Progenitor cell of endocrine pancreas (in vitro differentiated cells): ENCODE results near the gene PCK2. TPM values are rescaled to one million over a fixed set of nuclear protein-coding genes. Genes with fewer than 3 reads are reported as not detected.

Experiments used
- DNase-seq: peaks from one replicate; pipeline ENCODE4 v3.0.0; 2021; ENCODE audit warnings: low spot score; ENCODE audit not compliant: unreplicated experiment
- H3K27ac Mint-ChIP-seq: 2 replicates; pipeline ENCODE4 v1.8.0; 2021; ENCODE audit warnings: mild to moderate bottlenecking, moderate library complexity, mixed read lengths
- H3K27me3 Mint-ChIP-seq: 2 replicates; pipeline ENCODE4 v1.8.0; 2021; ENCODE audit warnings: mixed read lengths
- H3K36me3 Mint-ChIP-seq: 2 replicates; pipeline ENCODE4 v1.8.0; 2022; ENCODE audit warnings: mixed read lengths; ENCODE audit not compliant: insufficient read depth
- H3K4me1 Mint-ChIP-seq: 2 replicates; pipeline ENCODE4 v1.8.0; 2021; ENCODE audit warnings: low read depth, mixed read lengths
- H3K4me3 Mint-ChIP-seq: 2 replicates; pipeline ENCODE4 v1.8.0; 2021; ENCODE audit warnings: low read depth, mild to moderate bottlenecking, moderate library complexity, mixed read lengths
- H3K9me3 Mint-ChIP-seq: 2 replicates; pipeline ENCODE4 v1.8.0; 2021; ENCODE audit warnings: low read depth, mixed read lengths
- microRNA-seq: library from miRNA; unstranded; fragments of <30 nt; microRNA quantifications from one replicate; pipeline ENCODE4 v1.1.0, GENCODE V29; 2020; ENCODE audit warnings: borderline number of aligned reads; ENCODE audit not compliant: unreplicated experiment
- total RNA-seq: library from RNA; stranded (reverse); gene quantifications from 2 replicates; pipeline ENCODE4 v1.2.1, GENCODE V29; 2021
- TF ChIP-seq, protein P1 (sequence below): fragments of 200-600 bp; sonication (generic); IDR thresholded peaks from one replicate; pipeline ENCODE4 v1.5.0; 2021; ENCODE audit warnings: antibody characterized with exemption, mild to moderate bottlenecking; ENCODE audit not compliant: unreplicated experiment

The PCK2 gene
- total RNA-seq, 1 donor from 2014 or later: 29.7 TPM

DNA sequence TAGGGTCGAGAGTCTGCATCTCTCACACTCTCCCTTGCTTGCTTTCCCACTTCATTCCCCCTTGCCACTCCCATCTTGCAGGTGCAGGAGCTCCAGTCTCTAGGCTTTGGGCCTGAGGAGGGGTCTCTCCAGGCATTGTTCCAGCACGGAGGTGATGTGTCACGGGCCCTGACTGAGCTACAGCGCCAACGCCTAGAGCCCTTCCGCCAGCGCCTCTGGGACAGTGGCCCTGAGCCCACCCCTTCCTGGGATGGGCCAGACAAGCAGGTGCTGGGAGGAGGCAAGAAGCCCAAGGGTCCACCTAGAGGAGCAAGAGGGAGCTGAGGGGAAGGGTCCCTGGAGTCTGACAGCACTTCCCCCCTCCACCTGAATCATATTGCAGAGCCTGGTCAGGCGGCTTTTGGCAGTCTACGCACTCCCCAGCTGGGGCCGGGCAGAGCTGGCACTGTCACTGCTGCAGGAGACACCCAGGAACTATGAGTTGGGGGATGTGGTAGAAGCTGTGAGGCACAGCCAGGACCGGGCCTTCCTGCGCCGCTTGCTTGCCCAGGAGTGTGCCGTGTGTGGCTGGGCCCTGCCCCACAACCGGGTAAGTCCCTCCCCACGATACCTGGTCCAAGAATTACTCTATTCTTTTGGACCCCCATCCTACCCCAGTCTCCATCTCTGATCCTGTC, 57.4 kb downstream of the PCK2 start:
- Mint-ChIP-seq H3K4me3 (no peak overlapping the region), H3K9me3 (no peaks in the 10 kb centered on the region), H3K36me3 (peaks cover 15% of the 10 kb centered on the region), H3K4me1 (peaks cover 7% of the 10 kb centered on the region), H3K27ac (no peak overlapping the region), H3K27me3 (no peaks in the 10 kb centered on the region)
- TF ChIP-seq, protein P1, sequence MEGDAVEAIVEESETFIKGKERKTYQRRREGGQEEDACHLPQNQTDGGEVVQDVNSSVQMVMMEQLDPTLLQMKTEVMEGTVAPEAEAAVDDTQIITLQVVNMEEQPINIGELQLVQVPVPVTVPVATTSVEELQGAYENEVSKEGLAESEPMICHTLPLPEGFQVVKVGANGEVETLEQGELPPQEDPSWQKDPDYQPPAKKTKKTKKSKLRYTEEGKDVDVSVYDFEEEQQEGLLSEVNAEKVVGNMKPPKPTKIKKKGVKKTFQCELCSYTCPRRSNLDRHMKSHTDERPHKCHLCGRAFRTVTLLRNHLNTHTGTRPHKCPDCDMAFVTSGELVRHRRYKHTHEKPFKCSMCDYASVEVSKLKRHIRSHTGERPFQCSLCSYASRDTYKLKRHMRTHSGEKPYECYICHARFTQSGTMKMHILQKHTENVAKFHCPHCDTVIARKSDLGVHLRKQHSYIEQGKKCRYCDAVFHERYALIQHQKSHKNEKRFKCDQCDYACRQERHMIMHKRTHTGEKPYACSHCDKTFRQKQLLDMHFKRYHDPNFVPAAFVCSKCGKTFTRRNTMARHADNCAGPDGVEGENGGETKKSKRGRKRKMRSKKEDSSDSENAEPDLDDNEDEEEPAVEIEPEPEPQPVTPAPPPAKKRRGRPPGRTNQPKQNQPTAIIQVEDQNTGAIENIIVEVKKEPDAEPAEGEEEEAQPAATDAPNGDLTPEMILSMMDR: no peak
- no peak for DNase-seq

Small RNA genes within 50 kb of the gene (microRNA-seq; reads per million reads assigned to microRNA genes)
- gene MIR7703: not detected

Other genes with a start within 250 kb of the PCK2 start
- 17.1 and 19.6 TPM in 2 replicates for gene DHRS4, start 140.5 kb upstream of the PCK2 start, total RNA-seq
- 12.2 and 14.0 TPM in 2 replicates for gene DHRS4L2, start 105.4 kb upstream of the PCK2 start, total RNA-seq
- gene CARMIL3, start 42.3 kb upstream of the PCK2 start, total RNA-seq: 4.3 and 4.9 TPM in 2 replicates
- not detected in 2 replicates for gene CPNE6, start 22.7 kb upstream of the PCK2 start, total RNA-seq
- 79.7 and 80.9 TPM in 2 replicates for gene DCAF11, start 20.5 kb downstream of the PCK2 start, total RNA-seq
- 2.3 and 2.8 TPM in 2 replicates for gene NRL, start 20.6 kb downstream of the PCK2 start, total RNA-seq
- gene FITM1, start 36.3 kb downstream of the PCK2 start, total RNA-seq: 1.7 and 1.9 TPM in 2 replicates
- gene PSME1, start 41.9 kb downstream of the PCK2 start, total RNA-seq: 101 and 103 TPM in 2 replicates
- 22.8 and 22.9 TPM in 2 replicates for gene EMC9, start 47.3 kb downstream of the PCK2 start, total RNA-seq
- gene PSME2, start 52.3 kb downstream of the PCK2 start, total RNA-seq: 118 and 120 TPM in 2 replicates
- gene RNF31, start 53.2 kb downstream of the PCK2 start, total RNA-seq: 99.3 and 104 TPM in 2 replicates
- 57.4 and 62.4 TPM in 2 replicates for gene IRF9, start 67.0 kb downstream of the PCK2 start, total RNA-seq
- 380 and 408 TPM in 2 replicates for gene REC8, start 77.8 kb downstream of the PCK2 start, total RNA-seq
- gene IPO4, start 94.5 kb downstream of the PCK2 start, total RNA-seq: 54.9 and 56.4 TPM in 2 replicates
- gene TM9SF1, start 101.1 kb downstream of the PCK2 start, total RNA-seq: 52.9 and 56.2 TPM in 2 replicates
- 0.29 TPM in 1 of 2 replicates, not detected in the other for gene TSSK4, start 111.4 kb downstream of the PCK2 start, total RNA-seq
- gene CHMP4A, start 119.2 kb downstream of the PCK2 start, total RNA-seq: 53.7 and 54.3 TPM in 2 replicates
- gene MDP1, start 121.8 kb downstream of the PCK2 start, total RNA-seq: 15.2 and 17.7 TPM in 2 replicates
- gene NEDD8, start 138.1 kb downstream of the PCK2 start, total RNA-seq: 161 TPM in 2 replicates
- 73.6 and 86.2 TPM in 2 replicates for gene GMPR2, start 138.6 kb downstream of the PCK2 start, total RNA-seq
- 56.7 and 59.2 TPM in 2 replicates for gene TINF2, start 148.3 kb downstream of the PCK2 start, total RNA-seq
- 5.8 and 7.0 TPM in 2 replicates for gene TGM1, start 168.9 kb downstream of the PCK2 start, total RNA-seq
- gene RABGGTA, start 177.3 kb downstream of the PCK2 start, total RNA-seq: 25.9 and 33.1 TPM in 2 replicates
- 33.4 and 34.4 TPM in 2 replicates for gene DHRS1, start 205.5 kb downstream of the PCK2 start, total RNA-seq
- gene NOP9, start 205.5 kb downstream of the PCK2 start, total RNA-seq: 32.4 and 32.6 TPM in 2 replicates
- 1.9 and 3.0 TPM in 2 replicates for gene CIDEB, start 213.7 kb downstream of the PCK2 start, total RNA-seq
- 11.0 and 11.3 TPM in 2 replicates for gene LTB4R2, start 215.8 kb downstream of the PCK2 start, total RNA-seq
- gene LTB4R, start 217.2 kb downstream of the PCK2 start, total RNA-seq: 8.4 TPM in 2 replicates
- gene ADCY4, start 240.8 kb downstream of the PCK2 start, total RNA-seq: 0.46 and 0.75 TPM in 2 replicates
- 0.62 and 1.5 TPM in 2 replicates for gene RIPK3, start 245.7 kb downstream of the PCK2 start, total RNA-seq